ENCODE measurements around the gene KARS1. TPM values are rescaled to one million over a fixed set of nuclear protein-coding genes. Genes with fewer than 3 reads are reported as not detected.

KARS1 gene
- total and polyA plus RNA-seq, 2 of the 4 experiments (the other 2 are of a cell fraction) = 122 to 228 TPM

GRCh38 chr16:75660726-75661302 lies 13.3 kb upstream of the KARS1 start:
- Histone ChIP-seq H4K91ac (ENCODE audit: insufficient read depth, low read depth, low read length) (no peak overlapping the region), H3K56ac (ENCODE audit: extremely low read depth, insufficient read depth, low read length) (no peak overlapping the region), H3K9ac (ENCODE audit: low read depth, low read length) (no peak overlapping the region), H3K18ac (ENCODE audit: low read depth, low read length) (no peak overlapping the region), H4K5ac (ENCODE audit: low read depth, low read length) (no peak overlapping the region), H2BK20ac (ENCODE audit: low read depth, low read length) (no peak overlapping the region), H3K79me1 (ENCODE audit: low read depth in 1 of 2, low read length in 2 of 2) (peaks cover 5 to 18% of the 10 kb centered on the region in 2 experiments), H4K8ac (ENCODE audit: low read depth in 2 of 2, low read length in 2 of 2) (no peak overlapping the region), H2AFZ (replicated peaks; ENCODE audit: low read length, poor library complexity) (no peak overlapping the region), H3K36me3 (ENCODE audit: control insufficient read depth, insufficient read depth, low read length) (peaks cover 27% of the 10 kb centered on the region), H4K20me1 (ENCODE audit: insufficient read depth, low read length) (peaks cover 6% of the 10 kb centered on the region; the same call in 1 of the 2 replicates), H3K4ac (ENCODE audit: low read depth, low read length) (no peak overlapping the region), H2AK9ac (replicated peaks; ENCODE audit: low read depth, low read length, poor library complexity) (no peak overlapping the region), H2AK5ac (ENCODE audit: low read depth, low read length) (no peak overlapping the region), H3K9me1 (ENCODE audit: insufficient read depth, low read length) (peaks cover 6% of the 10 kb centered on the region; the same call in 1 of the 2 replicates), H3K14ac (replicated peaks; ENCODE audit: low read depth, low read length) (no peak overlapping the region), H3K27me3 (ENCODE audit: control insufficient read depth, insufficient read depth, low read length) (no peaks in the 10 kb centered on the region), H3K4me1 (ENCODE audit: control insufficient read depth, insufficient read depth, low read length) (no peaks in the 10 kb centered on the region), H3K4me3 (ENCODE audit: insufficient read depth, low read depth, low read length) (no peak overlapping the region), H2BK15ac (ENCODE audit: low read depth, low read length) (no peak overlapping the region), H2BK5ac (ENCODE audit: low read depth, low read length, poor library complexity, severe bottlenecking) (no peak overlapping the region), H3K9me3 (ENCODE audit: control insufficient read depth, insufficient read depth, low read length) (no peaks in the 10 kb centered on the region), H3K27ac (ENCODE audit: insufficient read depth, low read length) (no peak overlapping the region), H3K4me2 (ENCODE audit: low read depth, low read length) (no peak overlapping the region), H2BK120ac (ENCODE audit: low read depth, low read length) (no peak overlapping the region), H3K23ac (ENCODE audit: low read depth, low read length) (no peak overlapping the region)
- no peak for TF ChIP-seq CEBPB (IDR thresholded peaks at IDR 0.05; ENCODE audit: low read depth, low read length)
- TF ChIP-seq FOS (IDR thresholded peaks at IDR 0.05; ENCODE audit: low read depth, low read length) = no peak
- no peak for TF ChIP-seq SMC3 (IDR thresholded peaks at IDR 0.05; ENCODE audit: low read depth, low read length)
- TF ChIP-seq MAZ (IDR thresholded peaks at IDR 0.05; ENCODE audit: borderline replicate concordance, low read depth, low read length) = no peak
- TF ChIP-seq CTCF (conservative IDR thresholded peaks at IDR 0.05; ENCODE audit: low read depth, low read length) = no peak
- TF ChIP-seq RAD21 (IDR thresholded peaks at IDR 0.05; ENCODE audit: low read length) = no peak
- TF ChIP-seq MAFK (IDR thresholded peaks at IDR 0.05; ENCODE audit: low read depth, low read length) = no peak
- TF ChIP-seq POLR2A (IDR thresholded peaks at IDR 0.05; ENCODE audit: low read depth, low read length) = no peak
- TF ChIP-seq CHD1 (IDR thresholded peaks at IDR 0.05; ENCODE audit: low read depth, low read length) = no peak
- TF ChIP-seq NFE2L2 (IDR thresholded peaks at IDR 0.05; ENCODE audit: low read depth, low read length) = no peak
- TF ChIP-seq USF2 (IDR thresholded peaks at IDR 0.05; ENCODE audit: low read depth, low read length) = no peak
- no peak for TF ChIP-seq RFX5 (IDR thresholded peaks at IDR 0.05; ENCODE audit: low read depth, low read length)
- TF ChIP-seq BHLHE40 (IDR thresholded peaks at IDR 0.05; ENCODE audit: low read depth, low read length) = no peak
- TF ChIP-seq RCOR1 (IDR thresholded peaks at IDR 0.05; ENCODE audit: insufficient replicate concordance, low read length) = no peak
- no peak for TF ChIP-seq MXI1 (IDR thresholded peaks at IDR 0.05; ENCODE audit: borderline replicate concordance, low read depth, low read length)
- no peak for TF ChIP-seq ELK1 (IDR thresholded peaks at IDR 0.05; ENCODE audit: borderline replicate concordance, low read depth, low read length)
- intact Hi-C loops (cut with micrococcal nuclease) (no loop called here), dilution Hi-C loops (cut with HindIII; ENCODE audit: low sequenced_read_pairs, unreplicated experiment) (no loop called here), in situ Hi-C loops (cut with MboI; ENCODE audit: low sequenced_read_pairs) (no loop called here)
- WGBS, 2 experiments (ENCODE audit: extremely low coverage in 2 of 2, insufficient read length in 1 of 2) = 60% methylated on average over 1 of the region's 4 CpGs; no CpG with 5 or more reads in 1 of the 2 experiments
- BruUV-seq (replicated peaks) = no TSS peak
- CTCF ChIA-PET = no interaction called here
- ATAC-seq (ENCODE audit: low read depth) (no peak), DNase-seq (no peak)
- POLR2A ChIA-PET (ENCODE audit: unreplicated experiment) = no interaction called here
